ENCODE results near the gene HSPA2. TPM values are rescaled to one million over a fixed set of nuclear protein-coding genes. Genes with fewer than 3 reads are reported as not detected.
A peak's percentile ranks its signal among the peaks of the same experiment; 100 is the strongest.

Gene HSPA2
- polyA plus RNA-seq (ENCODE audit: insufficient read length in 10 of 10): 10 to 100 TPM in 1 of 10 donors, 1 to 10 TPM in 9; 4.1 to 12.4 (median 6.5) TPM
- long read RNA-seq, donor 1, partial matches to known transcripts: 0 of 2 reads
- long read RNA-seq, donor 1, other reads (novel, unspliced or antisense): 0 of 2 reads
- long read RNA-seq, donor 2, partial matches to known transcripts: 0 of 4 reads
- long read RNA-seq, donor 2, other reads (novel, unspliced or antisense): 0 of 4 reads
- long read RNA-seq, donor 3: 0 reads
- long read RNA-seq, donor 4, transcript HSPA2-201 (1 exons, 2,767 nt): major isoform, 7 of 7 reads
- long read RNA-seq, donor 4, partial matches to known transcripts: 0 of 7 reads
- long read RNA-seq, donor 4, other reads (novel, unspliced or antisense): 0 of 7 reads
- long read RNA-seq, donor 5, transcript HSPA2-201 (1 exons, 2,767 nt): major isoform, 15 of 15 reads
- long read RNA-seq, donor 5, partial matches to known transcripts: 0 of 15 reads
- long read RNA-seq, donor 5, other reads (novel, unspliced or antisense): 0 of 15 reads
- long read RNA-seq, donor 6, transcript HSPA2-201 (1 exons, 2,767 nt): major isoform, 16 of 16 reads
- long read RNA-seq, donor 6, partial matches to known transcripts: 0 of 16 reads
- long read RNA-seq, donor 6, other reads (novel, unspliced or antisense): 0 of 16 reads
- long read RNA-seq, donor 7, transcript HSPA2-201 (1 exons, 2,767 nt): major isoform, 7 of 7 reads
- long read RNA-seq, donor 7, partial matches to known transcripts: 0 of 7 reads
- long read RNA-seq, donor 7, other reads (novel, unspliced or antisense): 0 of 7 reads
- long read RNA-seq, donor 8, transcript HSPA2-201 (1 exons, 2,767 nt): major isoform, 18 of 18 reads
- long read RNA-seq, donor 8, partial matches to known transcripts: 0 of 18 reads
- long read RNA-seq, donor 8, other reads (novel, unspliced or antisense): 0 of 18 reads
- long read RNA-seq, donor 9, partial matches to known transcripts: 0 of 4 reads
- long read RNA-seq, donor 9, other reads (novel, unspliced or antisense): 0 of 4 reads

- peak; percentile 96 to 100 (median 99) for DNase-seq
Measured at GRCh38 chr14:64540208-64541202, at the start of gene HSPA2. HSPA2 (plus strand) TSS chr14:64540741; CDS start chr14:64540850, 109 bp downstream.

GRCh38 chr14:64491637-64492036 is 48.9 kb upstream of the HSPA2 start:
- no peak for DNase-seq

GRCh38 chr14:64493455-64493854 is 47.1 kb upstream of the HSPA2 start:
- no peak for DNase-seq

GRCh38 chr14:64495252-64495651 is 45.3 kb upstream of the HSPA2 start:
- DNase-seq: no peak

- no peak for DNase-seq
Measured at GRCh38 chr14:64496764-64497163, 43.8 kb upstream of the HSPA2 start.

GRCh38 chr14:64500088-64500487 is 40.5 kb upstream of the HSPA2 start:
- no peak for DNase-seq

- peak in 2 of 3 donors; percentile 25 to 26 for DNase-seq
Measured at GRCh38 chr14:64501411-64502171, 39.0 kb upstream of the HSPA2 start.

- no peak for DNase-seq
Measured at GRCh38 chr14:64502456-64502855, 38.1 kb upstream of the HSPA2 start.

GRCh38 chr14:64502887-64503433 is 37.6 kb upstream of the HSPA2 start:
- peak in 2 of 3 donors; percentile 18 to 54 for DNase-seq

- DNase-seq: peak; percentile 93 to 98 (median 94)
Measured at GRCh38 chr14:64503434-64504309, 36.9 kb upstream of the HSPA2 start, which contains the start of gene ZBTB25. ZBTB25 (minus strand) TSS chr14:64503838; CDS start chr14:64490533, 13,305 bp downstream.

- DNase-seq: peak; percentile 81 to 96 (median 84)
Measured at GRCh38 chr14:64504310-64504896, 36.1 kb upstream of the HSPA2 start, which contains the start of gene ZBTB1. ZBTB1 (plus strand) TSS chr14:64504770; CDS start chr14:64521505, 16,735 bp downstream.

GRCh38 chr14:64504897-64505794 is 35.4 kb upstream of the HSPA2 start:
- peak; percentile 93 to 97 (median 94) for DNase-seq

- DNase-seq: no peak
Measured at GRCh38 chr14:64506721-64507120, 33.8 kb upstream of the HSPA2 start.

GRCh38 chr14:64507376-64508156 is 33.0 kb upstream of the HSPA2 start:
- no peak for DNase-seq

GRCh38 chr14:64508215-64508776 is 32.2 kb upstream of the HSPA2 start:
- no peak for DNase-seq

GRCh38 chr14:64509036-64509435 is 31.5 kb upstream of the HSPA2 start:
- DNase-seq: no peak
